GM06990 (cell line): ENCODE results near the gene TNP2.

Experiments used
- DNase-seq: peaks from one replicate; pipeline ENCODE4 v3.0.0-alpha.2; 2011; ENCODE audit not compliant: insufficient read length; ENCODE audit errors: extremely low read depth
- H3K27me3 ChIP-seq: replicated peaks from 2 replicates; pipeline ENCODE4 v1.6.0; 2011; ENCODE audit warnings: low read length; ENCODE audit not compliant: control insufficient read depth, insufficient read depth
- H3K36me3 ChIP-seq: 2 replicates; pipeline ENCODE4 v1.5.1; 2011; ENCODE audit warnings: low read length; ENCODE audit not compliant: control insufficient read depth, insufficient read depth
- H3K4me3 ChIP-seq: replicated peaks from 2 replicates; pipeline ENCODE4 v1.5.1; 2011; ENCODE audit warnings: low read depth, mild to moderate bottlenecking, control low read depth, low read length
- TF ChIP-seq, protein P1 (sequence below): IDR thresholded peaks from 2 replicates; pipeline ENCODE4 v1.5.1; 2011; ENCODE audit warnings: low read length, control low read depth, mild to moderate bottlenecking, inconsistent platforms; ENCODE audit not compliant: insufficient read depth, poor library complexity, severe bottlenecking

TNP2 gene

DNA sequence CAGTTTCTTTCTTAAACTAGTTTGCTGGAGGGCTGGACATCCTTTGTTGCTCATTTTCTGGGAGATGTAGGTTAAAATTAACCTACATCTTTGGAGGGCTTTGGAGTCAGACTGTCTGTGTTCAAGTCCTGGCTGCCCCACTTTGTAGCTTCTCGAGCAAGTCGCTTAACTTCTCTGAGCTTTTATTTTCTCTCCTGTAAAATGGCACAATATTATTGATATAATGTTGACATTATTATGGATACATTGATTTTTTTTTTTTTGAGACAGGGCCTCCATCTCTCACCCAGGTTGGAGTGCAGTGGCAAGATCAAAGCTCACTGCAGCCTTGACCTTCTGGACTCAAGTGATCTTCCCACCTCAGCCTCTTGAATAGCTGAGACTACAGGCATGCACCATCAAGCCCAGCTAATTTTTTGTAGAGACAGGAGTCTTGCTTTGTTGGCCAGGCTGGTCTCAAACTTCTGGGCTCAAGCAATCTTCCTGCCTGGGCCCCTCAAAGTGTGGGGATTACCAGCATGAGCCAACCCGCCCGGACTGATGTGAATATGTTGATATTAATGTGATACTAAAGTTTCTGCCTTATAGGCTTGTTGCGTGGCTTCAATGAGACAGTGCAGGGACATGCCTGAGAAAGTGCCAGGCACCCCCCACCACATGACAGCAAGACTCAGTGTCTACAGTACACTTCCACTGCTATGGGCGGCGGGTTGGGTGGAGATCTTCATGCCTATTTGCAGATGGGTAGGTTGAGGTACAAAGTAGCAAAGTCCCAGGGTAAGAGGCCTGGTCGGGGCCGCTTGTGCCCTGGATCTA, 44.6 kb upstream of the TNP2 start:
- TF ChIP-seq, protein P1, sequence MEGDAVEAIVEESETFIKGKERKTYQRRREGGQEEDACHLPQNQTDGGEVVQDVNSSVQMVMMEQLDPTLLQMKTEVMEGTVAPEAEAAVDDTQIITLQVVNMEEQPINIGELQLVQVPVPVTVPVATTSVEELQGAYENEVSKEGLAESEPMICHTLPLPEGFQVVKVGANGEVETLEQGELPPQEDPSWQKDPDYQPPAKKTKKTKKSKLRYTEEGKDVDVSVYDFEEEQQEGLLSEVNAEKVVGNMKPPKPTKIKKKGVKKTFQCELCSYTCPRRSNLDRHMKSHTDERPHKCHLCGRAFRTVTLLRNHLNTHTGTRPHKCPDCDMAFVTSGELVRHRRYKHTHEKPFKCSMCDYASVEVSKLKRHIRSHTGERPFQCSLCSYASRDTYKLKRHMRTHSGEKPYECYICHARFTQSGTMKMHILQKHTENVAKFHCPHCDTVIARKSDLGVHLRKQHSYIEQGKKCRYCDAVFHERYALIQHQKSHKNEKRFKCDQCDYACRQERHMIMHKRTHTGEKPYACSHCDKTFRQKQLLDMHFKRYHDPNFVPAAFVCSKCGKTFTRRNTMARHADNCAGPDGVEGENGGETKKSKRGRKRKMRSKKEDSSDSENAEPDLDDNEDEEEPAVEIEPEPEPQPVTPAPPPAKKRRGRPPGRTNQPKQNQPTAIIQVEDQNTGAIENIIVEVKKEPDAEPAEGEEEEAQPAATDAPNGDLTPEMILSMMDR: no peak
- Histone ChIP-seq H3K36me3 (no peaks in the 10 kb centered on the region), H3K27me3 (no peaks in the 10 kb centered on the region), H3K4me3 (no peak overlapping the region)
- no peak for DNase-seq

DNA sequence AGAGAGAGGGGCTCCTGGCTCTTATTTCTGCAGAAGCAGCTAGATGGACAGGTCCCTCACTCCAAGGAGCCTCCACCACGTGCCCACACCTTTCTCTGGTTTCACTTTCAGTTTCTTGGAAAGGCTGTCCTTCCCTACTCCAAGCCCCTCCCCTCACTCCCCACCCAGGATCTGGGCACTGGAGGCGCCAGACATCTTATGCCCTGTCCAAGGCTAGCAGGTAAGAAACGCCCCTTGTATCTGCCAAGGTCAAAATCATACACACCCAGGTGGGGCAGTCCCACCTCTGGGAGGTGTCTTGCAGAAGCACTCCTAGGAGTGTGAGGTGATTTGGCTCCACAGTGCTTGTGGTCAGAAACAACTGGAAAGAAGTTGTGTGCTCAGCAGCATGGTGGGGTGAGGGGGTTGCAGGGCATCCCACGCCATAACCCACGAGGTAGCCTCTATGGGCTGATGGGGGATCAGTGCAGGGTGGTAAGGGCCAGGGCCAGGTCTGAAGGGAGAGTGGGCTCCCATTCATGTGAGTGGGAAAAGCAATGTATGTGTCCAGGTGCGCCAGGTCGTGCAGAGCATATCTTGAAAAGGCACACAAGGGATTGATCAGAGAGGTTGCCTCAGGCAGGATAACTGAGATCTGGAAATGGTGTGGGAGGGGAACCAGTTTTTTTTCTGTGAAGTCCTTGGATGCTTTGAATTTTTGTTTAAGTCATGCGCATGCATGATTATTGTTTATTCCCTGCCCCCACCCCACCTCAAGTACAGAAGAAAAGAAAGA, 43.8 kb upstream of the TNP2 start:
- H3K27me3 ChIP-seq: no peaks in the 10 kb centered on the region
- H3K36me3 ChIP-seq: no peaks in the 10 kb centered on the region
- no peak for DNase-seq
- TF ChIP-seq, protein P1: no peak
- H3K4me3 ChIP-seq: no peak overlapping the region

DNA sequence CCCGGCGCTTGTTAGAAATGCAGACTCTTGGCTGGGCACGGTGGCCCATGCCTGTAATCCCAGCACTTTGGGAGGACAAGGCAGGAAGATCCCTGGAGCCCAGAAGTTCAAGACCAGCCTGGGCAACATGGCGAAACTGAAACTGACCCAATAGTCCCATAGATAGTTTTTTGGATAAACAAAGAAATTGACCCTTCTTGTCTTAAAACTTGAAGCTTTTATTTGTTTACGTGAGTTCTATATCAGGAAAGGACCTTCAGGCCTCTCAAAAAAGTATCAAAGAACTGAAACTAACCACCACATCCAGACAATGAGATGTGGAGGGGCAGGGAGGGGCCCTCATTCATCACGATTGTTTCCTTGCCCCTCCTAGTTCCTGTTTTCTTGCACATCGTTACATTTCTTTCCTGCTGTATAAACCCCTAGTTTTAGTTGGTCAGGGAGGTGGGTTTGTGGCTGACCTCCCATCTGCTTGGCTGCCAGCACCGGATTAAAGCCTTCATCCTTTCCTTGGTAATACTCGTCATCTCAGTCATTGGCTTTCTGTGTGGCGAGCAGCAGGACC, 42.0 kb upstream of the TNP2 start:
- H3K4me3 ChIP-seq: peak overlapping the region; percentile 24
- H3K36me3 ChIP-seq: no peaks in the 10 kb centered on the region
- peak; percentile 68 for DNase-seq
- H3K27me3 ChIP-seq: no peaks in the 10 kb centered on the region
- TF ChIP-seq, protein P1: no peak

DNA sequence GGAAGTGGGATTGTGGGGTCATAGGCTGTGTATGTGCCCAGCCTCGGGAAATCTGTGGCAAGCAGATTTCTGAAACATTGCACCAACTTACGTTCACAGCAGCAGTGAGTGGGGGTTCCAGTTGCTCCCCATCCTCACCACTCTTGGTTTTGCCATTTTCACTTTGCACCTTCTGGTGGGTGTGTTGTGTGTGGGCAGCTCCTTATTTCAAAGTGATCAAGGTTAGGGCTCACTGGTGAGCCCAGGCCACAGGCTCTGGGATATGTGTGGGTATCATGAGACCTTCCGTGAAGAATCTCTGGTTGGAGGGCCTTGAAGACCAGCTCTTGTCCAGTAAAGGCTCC, 41.5 kb upstream of the TNP2 start:
- H3K36me3 ChIP-seq: no peaks in the 10 kb centered on the region
- DNase-seq: no peak
- TF ChIP-seq, protein P1: no peak
- peak overlapping the region; percentile 24 for H3K4me3 ChIP-seq
- H3K27me3 ChIP-seq: no peaks in the 10 kb centered on the region

DNA sequence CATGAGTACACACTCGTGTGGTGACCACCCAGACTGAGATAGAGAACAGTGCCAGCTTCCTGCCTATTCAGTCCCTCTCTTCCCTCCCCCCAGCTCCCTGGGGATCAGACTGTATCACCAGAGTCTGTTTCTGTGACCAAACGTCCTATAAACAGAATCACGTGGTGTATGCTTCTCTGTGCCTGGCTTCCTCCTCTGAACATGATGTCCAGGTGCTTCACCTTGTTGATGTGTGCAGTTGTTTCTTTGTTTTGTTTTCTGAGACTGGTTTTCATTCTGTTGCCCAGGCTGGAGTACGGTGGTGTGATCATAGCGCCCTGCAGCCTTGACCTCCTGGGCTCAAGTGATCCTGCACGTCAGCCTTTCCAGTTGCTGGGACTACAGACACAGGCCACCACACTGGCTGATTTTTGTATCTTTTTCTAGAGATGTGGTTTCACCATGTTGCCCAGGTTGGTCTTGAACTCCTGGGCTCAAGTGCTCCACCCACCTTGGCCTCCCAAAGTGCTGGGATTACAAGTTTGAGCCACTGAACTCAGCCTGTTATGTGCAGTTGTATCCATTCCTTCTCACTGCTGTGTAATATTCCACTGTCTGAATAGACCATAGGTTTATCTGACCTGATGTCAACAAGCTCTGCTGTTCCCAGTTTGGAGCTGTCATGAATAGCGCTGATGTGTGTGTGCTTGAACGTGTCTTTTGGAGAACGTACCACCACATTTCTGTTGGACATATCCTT, 40.9 kb upstream of the TNP2 start:
- peak; percentile 62 for DNase-seq
- Histone ChIP-seq H3K27me3 (no peaks in the 10 kb centered on the region), H3K4me3 (no peak overlapping the region), H3K36me3 (no peaks in the 10 kb centered on the region)
- TF ChIP-seq, protein P1: no peak
